Activated CD4-positive, alpha-beta memory T cell treated with anti-CD3 and anti-CD28 coated beads for 36 hours (primary cell): ENCODE data around the gene METTL24. TPM values are rescaled to one million over a fixed set of nuclear protein-coding genes. Genes with fewer than 3 reads are reported as not detected.

Experiments used
- CTCF ChIA-PET: fragments of 350-600 bp; sonication (Branson Sonifier 250); formaldehyde crosslinking; loops from one replicate; lab custom pipeline; 2021; ENCODE audit warnings: antibody characterized with exemption, inconsistent platforms; lab: Charles Lee
- POLR2A ChIA-PET: fragments of 350-600 bp; sonication (Branson Sonifier 250); formaldehyde crosslinking; loops from one replicate; lab custom pipeline; 2021; ENCODE audit warnings: antibody characterized with exemption; lab: Charles Lee
- DNase-seq: peaks from one replicate; pipeline ENCODE4 v3.0.0-alpha.2; 2020
- H3K27ac Mint-ChIP-seq: one replicate; pipeline ENCODE4 v1.8.0; 2021; ENCODE audit warnings: mixed read lengths
- H3K27me3 Mint-ChIP-seq: one replicate; pipeline ENCODE4 v1.8.0; 2021; ENCODE audit warnings: mixed read lengths
- H3K36me3 Mint-ChIP-seq: one replicate; pipeline ENCODE4 v1.8.0; 2021; ENCODE audit warnings: mixed read lengths
- H3K4me1 Mint-ChIP-seq: one replicate; pipeline ENCODE4 v1.8.0; 2021; ENCODE audit warnings: low read depth, mixed read lengths
- H3K4me3 Mint-ChIP-seq: one replicate; pipeline ENCODE4 v1.8.0; 2021; ENCODE audit warnings: mild to moderate bottlenecking, mixed read lengths
- H3K9me3 Mint-ChIP-seq: one replicate; pipeline ENCODE4 v1.8.0; 2021; ENCODE audit warnings: mixed read lengths
- intact Hi-C: fragments of 100-400 bp; cut with micrococcal nuclease; formaldehyde crosslinking; loops from one replicate; pipeline ENCODE4 v1.15.1; 2023
- total RNA-seq, 2 experiments: library from RNA; stranded (reverse); gene quantifications; one replicate each; pipeline ENCODE4 v1.2.3, GENCODE V29; 2021

The METTL24 gene
- total RNA-seq, 2 experiments from 2014 or later = not detected

DNA sequence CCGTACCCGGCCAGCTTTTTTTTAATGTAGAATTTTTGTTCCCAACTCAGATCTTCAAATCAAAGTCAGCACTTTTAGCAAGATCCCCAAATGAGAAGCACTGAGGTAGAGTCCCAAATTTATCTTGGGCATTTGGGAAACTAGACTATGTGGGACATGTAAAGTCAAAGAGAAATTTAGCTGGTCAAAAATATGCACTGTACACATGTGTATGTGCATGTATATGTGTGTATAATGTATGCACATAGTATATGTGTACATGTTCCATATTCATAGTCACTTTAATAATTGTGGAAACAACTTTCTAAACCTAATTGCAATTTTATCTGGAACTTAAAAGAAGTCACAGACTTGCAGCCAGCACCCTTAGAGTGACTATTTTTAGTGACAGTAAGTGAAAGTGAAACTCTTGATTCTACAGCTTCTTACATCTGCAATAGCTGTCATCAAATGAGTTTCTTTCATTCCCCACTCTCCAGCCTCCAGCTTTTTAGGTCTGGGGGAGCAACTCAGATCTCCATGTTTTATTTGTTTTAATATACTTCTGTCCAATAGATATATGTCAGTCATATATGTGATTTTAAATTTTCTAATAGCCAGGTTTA, 124.3 kb downstream of the METTL24 start:
- Mint-ChIP-seq H3K4me3 (no peak overlapping the region), H3K27me3 (no peaks in the 10 kb centered on the region), H3K4me1 (peaks cover 12% of the 10 kb centered on the region), H3K9me3 (no peaks in the 10 kb centered on the region), H3K36me3 (peaks cover 15% of the 10 kb centered on the region), H3K27ac (no peak overlapping the region)
- intact Hi-C loops = loop anchor here (2.0 kb wide), 1 partner anchor 55 kb away; the partner anchor contains the start of gene WASF1
- POLR2A ChIA-PET = no interaction called here
- CTCF ChIA-PET = interaction anchor here (0.9 kb wide), 1 partner anchor 55 kb away, joined by 3 read pairs; no protein-coding TSS in a partner anchor
- no peak for DNase-seq

- no peak overlapping the region for H3K27ac Mint-ChIP-seq
- intact Hi-C loops = no loop called here
- ChIA-PET CTCF (no interaction called here), POLR2A (no interaction called here)
- H3K27me3 Mint-ChIP-seq = no peaks in the 10 kb centered on the region
- peaks cover 12% of the 10 kb centered on the region for H3K4me1 Mint-ChIP-seq
- H3K9me3 Mint-ChIP-seq = no peaks in the 10 kb centered on the region
- H3K4me3 Mint-ChIP-seq = no peak overlapping the region
- DNase-seq = no peak
- peaks cover 15% of the 10 kb centered on the region for H3K36me3 Mint-ChIP-seq
Observed at GRCh38 chr6:110232450-110232849, 125.7 kb downstream of the METTL24 start.

GRCh38 chr6:110226261-110226660, 131.9 kb downstream of the METTL24 start:
- no peaks in the 10 kb centered on the region for H3K27me3 Mint-ChIP-seq
- H3K4me1 Mint-ChIP-seq = no peaks in the 10 kb centered on the region
- intact Hi-C loops = no loop called here
- H3K4me3 Mint-ChIP-seq = no peak overlapping the region
- H3K36me3 Mint-ChIP-seq = peaks cover 16% of the 10 kb centered on the region
- H3K27ac Mint-ChIP-seq = no peak overlapping the region
- POLR2A ChIA-PET = no interaction called here
- CTCF ChIA-PET = no interaction called here
- no peaks in the 10 kb centered on the region for H3K9me3 Mint-ChIP-seq
- no peak for DNase-seq

DNA sequence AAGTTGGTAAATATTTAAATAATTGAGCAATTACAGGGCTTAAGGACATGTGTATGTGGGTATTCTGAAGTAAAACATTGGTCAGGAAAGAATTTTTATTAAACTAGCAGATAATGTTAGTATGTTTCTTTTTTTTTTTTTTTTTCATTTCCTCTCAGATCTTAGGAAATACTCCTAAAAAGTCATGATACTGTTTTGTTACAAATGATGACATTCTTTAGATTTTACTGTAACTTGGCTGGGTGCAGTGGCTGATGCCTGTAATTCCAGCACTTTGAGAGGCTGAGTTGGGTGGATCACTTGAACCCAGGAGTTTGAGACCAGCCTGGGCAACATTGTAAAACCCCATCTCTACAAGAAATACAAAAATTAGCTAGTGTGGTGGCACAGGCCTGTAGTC, 136.4 kb downstream of the METTL24 start:
- no peak for DNase-seq
- Mint-ChIP-seq H3K4me3 (no peak overlapping the region), H3K27ac (no peak overlapping the region), H3K36me3 (peaks cover 33% of the 10 kb centered on the region), H3K9me3 (no peaks in the 10 kb centered on the region), H3K27me3 (no peaks in the 10 kb centered on the region), H3K4me1 (no peaks in the 10 kb centered on the region)
- POLR2A ChIA-PET = no interaction called here
- CTCF ChIA-PET = no interaction called here
- intact Hi-C loops = no loop called here

DNA sequence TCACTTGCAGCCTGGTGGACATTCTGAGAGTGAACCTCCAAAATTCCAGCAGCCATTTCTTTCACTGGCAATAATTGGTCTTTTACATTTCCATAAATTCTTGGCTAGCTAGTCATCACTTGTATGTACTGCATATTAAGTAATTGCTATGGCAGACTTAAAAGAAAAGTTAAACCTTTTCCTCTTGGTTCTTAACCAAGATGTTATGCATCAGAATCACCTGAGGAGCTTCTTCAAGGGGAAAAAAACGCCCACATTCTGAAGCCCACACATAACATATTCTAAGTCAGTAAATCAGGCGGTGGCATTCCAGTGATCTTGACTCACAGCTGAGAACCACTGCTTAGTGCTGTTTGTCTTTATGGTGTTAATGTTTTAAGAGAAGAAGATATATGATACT, 140.9 kb downstream of the METTL24 start:
- DNase-seq = no peak
- ChIA-PET POLR2A (no interaction called here), CTCF (no interaction called here)
- intact Hi-C loops = no loop called here
- H3K4me3 Mint-ChIP-seq = no peak overlapping the region
- no peaks in the 10 kb centered on the region for H3K27me3 Mint-ChIP-seq
- no peaks in the 10 kb centered on the region for H3K9me3 Mint-ChIP-seq
- no peaks in the 10 kb centered on the region for H3K4me1 Mint-ChIP-seq
- H3K36me3 Mint-ChIP-seq = peaks cover 45% of the 10 kb centered on the region
- H3K27ac Mint-ChIP-seq = no peak overlapping the region

- Mint-ChIP-seq H3K36me3 (peaks cover 50% of the 10 kb centered on the region), H3K27ac (no peak overlapping the region), H3K27me3 (no peaks in the 10 kb centered on the region), H3K4me3 (no peak overlapping the region), H3K4me1 (no peaks in the 10 kb centered on the region), H3K9me3 (no peaks in the 10 kb centered on the region)
- intact Hi-C loops = no loop called here
- ChIA-PET POLR2A (no interaction called here), CTCF (no interaction called here)
- no peak for DNase-seq
Observed at GRCh38 chr6:110216140-110216539, 142.0 kb downstream of the METTL24 start.

DNA sequence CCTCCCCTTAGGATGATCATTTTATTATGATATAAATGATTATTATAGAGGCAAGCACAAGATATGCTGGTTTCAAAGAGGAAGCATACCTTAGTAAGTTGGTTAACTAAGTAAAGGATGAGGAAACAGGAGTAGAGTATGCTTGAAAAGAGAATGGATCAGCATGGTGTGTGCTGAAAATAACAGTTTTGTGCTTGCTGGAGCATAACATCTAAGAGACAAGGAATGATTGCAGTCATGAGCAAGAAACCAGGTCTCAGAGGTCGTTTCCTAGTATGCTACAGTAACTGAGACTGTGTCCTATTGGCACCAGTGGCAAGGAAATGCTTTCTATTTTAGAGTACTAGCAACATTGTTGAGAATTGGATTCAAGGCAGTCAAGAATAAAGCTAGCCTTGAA, 143.8 kb downstream of the METTL24 start:
- no peak for DNase-seq
- POLR2A ChIA-PET = no interaction called here
- CTCF ChIA-PET = no interaction called here
- intact Hi-C loops = no loop called here
- no peaks in the 10 kb centered on the region for H3K4me1 Mint-ChIP-seq
- H3K27me3 Mint-ChIP-seq = no peaks in the 10 kb centered on the region
- H3K4me3 Mint-ChIP-seq = no peak overlapping the region
- H3K36me3 Mint-ChIP-seq = peaks cover 43% of the 10 kb centered on the region
- H3K9me3 Mint-ChIP-seq = no peaks in the 10 kb centered on the region
- H3K27ac Mint-ChIP-seq = no peak overlapping the region

DNA sequence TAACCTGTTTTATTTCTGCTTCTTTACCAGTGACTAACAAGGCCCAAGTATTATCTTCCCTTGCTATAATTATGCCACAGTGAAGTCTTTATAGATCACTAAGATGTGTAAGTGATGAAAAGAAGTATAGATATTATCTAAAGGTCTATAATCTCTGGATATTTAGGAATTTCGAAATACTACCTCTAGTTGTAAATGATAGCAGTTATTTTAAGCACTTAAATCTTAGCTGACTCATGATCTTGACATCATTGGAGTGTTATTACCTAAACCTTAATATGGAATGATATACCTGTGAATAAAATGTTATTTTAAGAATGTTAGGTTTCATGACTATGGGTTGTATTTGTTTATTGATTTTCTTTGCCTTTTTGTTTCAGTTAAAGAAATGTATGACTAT, 146.4 kb downstream of the METTL24 start:
- H3K4me3 Mint-ChIP-seq = no peak overlapping the region
- intact Hi-C loops = no loop called here
- DNase-seq = no peak
- POLR2A ChIA-PET = no interaction called here
- CTCF ChIA-PET = no interaction called here
- H3K27ac Mint-ChIP-seq = no peak overlapping the region
- peaks cover 36% of the 10 kb centered on the region for H3K36me3 Mint-ChIP-seq
- no peaks in the 10 kb centered on the region for H3K27me3 Mint-ChIP-seq
- H3K9me3 Mint-ChIP-seq = no peaks in the 10 kb centered on the region
- no peaks in the 10 kb centered on the region for H3K4me1 Mint-ChIP-seq

- Mint-ChIP-seq H3K4me1 (peaks cover 2% of the 10 kb centered on the region), H3K36me3 (peaks cover 19% of the 10 kb centered on the region), H3K27ac (no peak overlapping the region), H3K4me3 (no peak overlapping the region), H3K27me3 (no peaks in the 10 kb centered on the region), H3K9me3 (no peaks in the 10 kb centered on the region)
- intact Hi-C loops = no loop called here
- no peak for DNase-seq
- CTCF ChIA-PET = no interaction called here
- POLR2A ChIA-PET = no interaction called here
Observed at GRCh38 chr6:110207652-110208051, 150.5 kb downstream of the METTL24 start.

DNA sequence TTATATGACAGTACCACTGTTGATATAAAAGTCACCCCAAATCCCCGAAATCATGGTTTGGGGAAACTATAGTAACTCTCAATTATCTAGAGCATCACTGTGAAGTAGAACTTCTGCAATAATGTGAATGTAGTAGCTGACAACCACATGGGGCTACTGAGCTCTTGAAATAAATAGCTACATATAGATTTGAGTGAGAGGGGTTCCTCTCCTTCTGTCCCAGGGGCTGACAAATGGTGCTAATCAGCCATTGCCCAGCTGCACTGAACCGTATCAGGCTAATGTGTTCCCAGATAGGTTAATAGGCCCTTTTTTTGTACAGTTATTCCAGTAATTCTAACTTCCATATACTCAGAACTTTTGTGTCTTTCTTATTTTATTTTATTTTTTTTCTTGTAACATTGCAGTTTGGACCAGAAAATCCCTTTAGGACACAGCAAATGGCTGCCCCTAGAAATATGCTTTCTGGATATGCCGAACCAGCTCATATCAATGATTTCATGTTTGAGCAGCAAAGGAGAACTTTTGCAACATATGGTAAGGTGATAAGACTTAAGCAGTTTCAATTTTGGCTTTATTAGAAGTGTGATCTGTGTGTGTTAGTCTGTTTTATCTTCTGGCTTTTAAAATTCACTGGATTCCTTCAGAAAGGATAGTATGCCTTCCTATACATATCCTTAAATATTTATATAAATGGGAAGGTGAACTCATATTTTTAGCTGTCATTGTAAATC, 156.8 kb downstream of the METTL24 start:
- H3K9me3 Mint-ChIP-seq = no peaks in the 10 kb centered on the region
- no peak overlapping the region for H3K27ac Mint-ChIP-seq
- no peak for DNase-seq
- ChIA-PET CTCF (interaction anchor here (1.0 kb wide), 1 partner anchor 162 kb away, joined by 3 read pairs; no protein-coding TSS in a partner anchor), POLR2A (no interaction called here)
- peaks cover 1% of the 10 kb centered on the region for H3K36me3 Mint-ChIP-seq
- H3K27me3 Mint-ChIP-seq = no peaks in the 10 kb centered on the region
- intact Hi-C loops = no loop called here
- H3K4me3 Mint-ChIP-seq = no peak overlapping the region
- peaks cover 4% of the 10 kb centered on the region for H3K4me1 Mint-ChIP-seq

DNA sequence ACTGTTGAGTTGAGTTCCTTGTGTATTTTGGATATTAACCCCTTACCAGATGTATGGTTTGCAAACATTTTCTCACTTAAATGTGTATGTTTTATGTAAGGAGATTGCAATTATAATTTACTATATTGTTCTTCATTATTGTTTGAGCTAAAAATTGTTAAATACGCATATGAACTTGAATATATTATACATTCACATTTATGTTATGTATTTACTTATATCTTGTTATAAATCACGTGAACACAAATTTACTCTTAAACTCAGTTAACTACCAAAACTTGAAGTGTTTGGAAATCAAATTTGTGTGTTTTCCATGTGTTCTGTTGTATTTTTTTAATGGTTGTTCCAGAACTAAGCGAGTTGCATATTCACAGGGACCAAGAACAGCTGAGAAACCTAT, 159.6 kb downstream of the METTL24 start:
- ChIA-PET POLR2A (interaction anchor here (1.2 kb wide), 1 partner anchor 18 kb away, joined by 4 read pairs; the partner anchor contains the start of gene CDC40), CTCF (no interaction called here)
- DNase-seq = no peak
- Mint-ChIP-seq H3K4me1 (peaks cover 12% of the 10 kb centered on the region), H3K27ac (no peak overlapping the region), H3K9me3 (no peaks in the 10 kb centered on the region), H3K4me3 (no peak overlapping the region), H3K36me3 (peaks cover 9% of the 10 kb centered on the region), H3K27me3 (no peaks in the 10 kb centered on the region)
- intact Hi-C loops = no loop called here

GRCh38 chr6:110196874-110197273, 161.3 kb downstream of the METTL24 start:
- H3K4me3 Mint-ChIP-seq = no peak overlapping the region
- ChIA-PET CTCF (interaction anchor here (0.6 kb wide), 1 partner anchor 157 kb away, joined by 3 read pairs; no protein-coding TSS in a partner anchor), POLR2A (no interaction called here)
- H3K9me3 Mint-ChIP-seq = no peaks in the 10 kb centered on the region
- no peak for DNase-seq
- H3K27ac Mint-ChIP-seq = no peak overlapping the region
- intact Hi-C loops = no loop called here
- H3K36me3 Mint-ChIP-seq = peaks cover 10% of the 10 kb centered on the region
- no peaks in the 10 kb centered on the region for H3K27me3 Mint-ChIP-seq
- H3K4me1 Mint-ChIP-seq = peaks cover 12% of the 10 kb centered on the region
